ENCODE measurements around the gene ZNF281.

Gene ZNF281

DNA sequence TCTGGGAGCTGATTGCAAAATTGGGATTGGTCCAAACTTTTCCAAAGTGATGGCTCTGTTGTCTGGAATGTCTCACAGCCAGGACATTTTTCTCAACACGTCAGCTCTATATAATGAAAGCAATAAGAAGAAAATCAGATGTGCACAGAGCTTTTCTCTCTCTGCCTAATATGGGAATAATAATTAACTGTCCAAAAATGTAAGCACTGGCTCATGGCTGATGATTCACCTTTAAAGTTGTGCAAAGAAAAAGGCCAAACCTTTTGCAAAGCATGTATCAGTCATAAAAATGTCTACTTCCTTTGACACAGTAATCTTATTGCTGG is 30.4 kb downstream of the ZNF281 start:
- ChIA-PET POLR2A (interaction anchor here (0.7 kb wide), 1 partner anchor 31 kb away, joined by 3 read pairs; the partner anchor contains the start of gene ZNF281), CTCF (no interaction called here)
- no peak overlapping the region for H3K27ac ChIP-seq (ENCODE audit: extremely low read depth, low read depth, low read length)
- no peaks in the 10 kb centered on the region for H3K36me3 ChIP-seq (ENCODE audit: control insufficient read depth in 2 of 2, insufficient read depth in 1 of 2, low read length in 2 of 2)
- H3K4me1 ChIP-seq (ENCODE audit: control insufficient read depth, insufficient read depth, low read length) = peaks cover 4% of the 10 kb centered on the region; the same call in 1 of the 2 replicates
- no peaks in the 10 kb centered on the region for H3K9me3 ChIP-seq (ENCODE audit: control insufficient read depth, insufficient read depth, low read depth, low read length)
- TF ChIP-seq, protein P1, sequence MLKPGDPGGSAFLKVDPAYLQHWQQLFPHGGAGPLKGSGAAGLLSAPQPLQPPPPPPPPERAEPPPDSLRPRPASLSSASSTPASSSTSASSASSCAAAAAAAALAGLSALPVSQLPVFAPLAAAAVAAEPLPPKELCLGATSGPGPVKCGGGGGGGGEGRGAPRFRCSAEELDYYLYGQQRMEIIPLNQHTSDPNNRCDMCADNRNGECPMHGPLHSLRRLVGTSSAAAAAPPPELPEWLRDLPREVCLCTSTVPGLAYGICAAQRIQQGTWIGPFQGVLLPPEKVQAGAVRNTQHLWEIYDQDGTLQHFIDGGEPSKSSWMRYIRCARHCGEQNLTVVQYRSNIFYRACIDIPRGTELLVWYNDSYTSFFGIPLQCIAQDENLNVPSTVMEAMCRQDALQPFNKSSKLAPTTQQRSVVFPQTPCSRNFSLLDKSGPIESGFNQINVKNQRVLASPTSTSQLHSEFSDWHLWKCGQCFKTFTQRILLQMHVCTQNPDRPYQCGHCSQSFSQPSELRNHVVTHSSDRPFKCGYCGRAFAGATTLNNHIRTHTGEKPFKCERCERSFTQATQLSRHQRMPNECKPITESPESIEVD (tag by site-specific recombination; IDR thresholded peaks at IDR 0.05) = peak; percentile 18; the same call in 1 of the 2 replicates
- no peak for TF ChIP-seq BCL11B (tag by site-specific recombination; IDR thresholded peaks at IDR 0.05; ENCODE audit: low read depth)
- TF ChIP-seq, protein P2, sequence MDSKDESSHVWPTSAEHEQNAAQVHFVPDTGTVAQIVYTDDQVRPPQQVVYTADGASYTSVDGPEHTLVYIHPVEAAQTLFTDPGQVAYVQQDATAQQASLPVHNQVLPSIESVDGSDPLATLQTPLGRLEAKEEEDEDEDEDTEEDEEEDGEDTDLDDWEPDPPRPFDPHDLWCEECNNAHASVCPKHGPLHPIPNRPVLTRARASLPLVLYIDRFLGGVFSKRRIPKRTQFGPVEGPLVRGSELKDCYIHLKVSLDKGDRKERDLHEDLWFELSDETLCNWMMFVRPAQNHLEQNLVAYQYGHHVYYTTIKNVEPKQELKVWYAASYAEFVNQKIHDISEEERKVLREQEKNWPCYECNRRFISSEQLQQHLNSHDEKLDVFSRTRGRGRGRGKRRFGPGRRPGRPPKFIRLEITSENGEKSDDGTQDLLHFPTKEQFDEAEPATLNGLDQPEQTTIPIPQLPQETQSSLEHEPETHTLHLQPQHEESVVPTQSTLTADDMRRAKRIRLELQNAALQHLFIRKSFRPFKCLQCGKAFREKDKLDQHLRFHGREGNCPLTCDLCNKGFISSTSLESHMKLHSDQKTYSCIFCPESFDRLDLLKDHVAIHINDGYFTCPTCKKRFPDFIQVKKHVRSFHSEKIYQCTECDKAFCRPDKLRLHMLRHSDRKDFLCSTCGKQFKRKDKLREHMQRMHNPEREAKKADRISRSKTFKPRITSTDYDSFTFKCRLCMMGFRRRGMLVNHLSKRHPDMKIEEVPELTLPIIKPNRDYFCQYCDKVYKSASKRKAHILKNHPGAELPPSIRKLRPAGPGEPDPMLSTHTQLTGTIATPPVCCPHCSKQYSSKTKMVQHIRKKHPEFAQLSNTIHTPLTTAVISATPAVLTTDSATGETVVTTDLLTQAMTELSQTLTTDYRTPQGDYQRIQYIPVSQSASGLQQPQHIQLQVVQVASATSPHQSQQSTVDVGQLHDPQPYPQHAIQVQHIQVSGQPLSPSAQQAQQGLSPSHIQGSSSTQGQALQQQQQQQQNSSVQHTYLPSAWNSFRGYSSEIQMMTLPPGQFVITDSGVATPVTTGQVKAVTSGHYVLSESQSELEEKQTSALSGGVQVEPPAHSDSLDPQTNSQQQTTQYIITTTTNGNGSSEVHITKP (tag by site-specific recombination; IDR thresholded peaks at IDR 0.05) = 0 out of 2 replicates have a peak, but pooled peaks have one; percentile 13
- no peak for TF ChIP-seq ZNF423 (tag by site-specific recombination; IDR thresholded peaks at IDR 0.05)
- H3K4me3 ChIP-seq (ENCODE audit: low read depth, low read length) = no peak overlapping the region

DNA sequence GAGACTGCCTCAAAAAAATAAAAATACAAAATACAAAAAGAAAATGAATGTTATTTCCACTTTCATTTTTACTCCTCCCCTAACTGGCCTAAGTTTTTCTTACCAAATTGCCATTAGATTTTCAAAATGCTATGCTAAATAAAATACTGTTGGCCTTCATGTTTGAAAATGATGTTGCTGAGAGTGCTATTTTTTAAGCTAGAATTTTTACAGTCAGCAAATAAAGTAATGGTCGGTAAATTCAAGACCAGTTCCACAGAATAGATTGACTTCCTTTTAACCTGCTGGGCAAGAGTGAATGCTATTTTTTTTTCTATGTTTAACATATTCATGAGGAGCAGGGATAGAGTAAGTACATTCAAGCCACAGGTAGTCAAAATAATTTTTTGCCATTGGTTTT is 31.7 kb downstream of the ZNF281 start:
- ChIA-PET CTCF (interaction anchor here (0.7 kb wide), 1 partner anchor 431 kb away, joined by 3 read pairs; no protein-coding TSS in a partner anchor), POLR2A (no interaction called here)
- peaks cover 7% of the 10 kb centered on the region for H3K4me1 ChIP-seq (ENCODE audit: control insufficient read depth, insufficient read depth, low read length)
- H3K36me3 ChIP-seq (ENCODE audit: control insufficient read depth in 2 of 2, insufficient read depth in 1 of 2, low read length in 2 of 2) = no peaks in the 10 kb centered on the region
- H3K4me3 ChIP-seq (ENCODE audit: low read depth, low read length) = no peak overlapping the region
- no peak overlapping the region for H3K27ac ChIP-seq (ENCODE audit: extremely low read depth, low read depth, low read length)
- TF ChIP-seq MZF1 (tag by site-specific recombination; IDR thresholded peaks at IDR 0.05; ENCODE audit: borderline replicate concordance) = no peak
- no peak for TF ChIP-seq ZNF114 (tag by site-specific recombination; IDR thresholded peaks at IDR 0.05)
- no peak for TF ChIP-seq ZNF239 (tag by site-specific recombination; IDR thresholded peaks at IDR 0.05)
- TF ChIP-seq ZNF549 (tag by site-specific recombination; IDR thresholded peaks at IDR 0.05) = no peak
- no peak for TF ChIP-seq KLF7 (tag by site-specific recombination; IDR thresholded peaks at IDR 0.05; ENCODE audit: borderline replicate concordance)
- no peak for TF ChIP-seq ZNF658 (tag by site-specific recombination; IDR thresholded peaks at IDR 0.05)
- TF ChIP-seq ZSCAN30 (tag by site-specific recombination; IDR thresholded peaks at IDR 0.05) = no peak
- no peak for TF ChIP-seq ZFP3 (tag by site-specific recombination; IDR thresholded peaks at IDR 0.05; ENCODE audit: low read depth)
- TF ChIP-seq, protein P3, sequence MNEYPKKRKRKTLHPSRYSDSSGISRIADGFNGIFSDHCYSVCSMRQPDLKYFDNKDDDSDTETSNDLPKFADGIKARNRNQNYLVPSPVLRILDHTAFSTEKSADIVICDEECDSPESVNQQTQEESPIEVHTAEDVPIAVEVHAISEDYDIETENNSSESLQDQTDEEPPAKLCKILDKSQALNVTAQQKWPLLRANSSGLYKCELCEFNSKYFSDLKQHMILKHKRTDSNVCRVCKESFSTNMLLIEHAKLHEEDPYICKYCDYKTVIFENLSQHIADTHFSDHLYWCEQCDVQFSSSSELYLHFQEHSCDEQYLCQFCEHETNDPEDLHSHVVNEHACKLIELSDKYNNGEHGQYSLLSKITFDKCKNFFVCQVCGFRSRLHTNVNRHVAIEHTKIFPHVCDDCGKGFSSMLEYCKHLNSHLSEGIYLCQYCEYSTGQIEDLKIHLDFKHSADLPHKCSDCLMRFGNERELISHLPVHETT (tag by site-specific recombination; IDR thresholded peaks at IDR 0.05) = no peak
- no peak for TF ChIP-seq ZNF423 (tag by site-specific recombination; IDR thresholded peaks at IDR 0.05)
- TF ChIP-seq ZNF624 (tag by site-specific recombination; IDR thresholded peaks at IDR 0.05) = no peak
- TF ChIP-seq ZBTB7A (tag by site-specific recombination; IDR thresholded peaks at IDR 0.05; ENCODE audit: low read depth) = no peak
- no peak for TF ChIP-seq ZNF202 (tag by site-specific recombination; IDR thresholded peaks at IDR 0.05; ENCODE audit: borderline replicate concordance)
- TF ChIP-seq, protein P4, sequence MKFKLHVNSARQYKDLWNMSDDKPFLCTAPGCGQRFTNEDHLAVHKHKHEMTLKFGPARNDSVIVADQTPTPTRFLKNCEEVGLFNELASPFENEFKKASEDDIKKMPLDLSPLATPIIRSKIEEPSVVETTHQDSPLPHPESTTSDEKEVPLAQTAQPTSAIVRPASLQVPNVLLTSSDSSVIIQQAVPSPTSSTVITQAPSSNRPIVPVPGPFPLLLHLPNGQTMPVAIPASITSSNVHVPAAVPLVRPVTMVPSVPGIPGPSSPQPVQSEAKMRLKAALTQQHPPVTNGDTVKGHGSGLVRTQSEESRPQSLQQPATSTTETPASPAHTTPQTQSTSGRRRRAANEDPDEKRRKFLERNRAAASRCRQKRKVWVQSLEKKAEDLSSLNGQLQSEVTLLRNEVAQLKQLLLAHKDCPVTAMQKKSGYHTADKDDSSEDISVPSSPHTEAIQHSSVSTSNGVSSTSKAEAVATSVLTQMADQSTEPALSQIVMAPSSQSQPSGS (tag by site-specific recombination; IDR thresholded peaks at IDR 0.05; ENCODE audit: low read depth) = no peak
- no peak for TF ChIP-seq BCL11B (tag by site-specific recombination; IDR thresholded peaks at IDR 0.05; ENCODE audit: low read depth)
- TF ChIP-seq, protein P5, sequence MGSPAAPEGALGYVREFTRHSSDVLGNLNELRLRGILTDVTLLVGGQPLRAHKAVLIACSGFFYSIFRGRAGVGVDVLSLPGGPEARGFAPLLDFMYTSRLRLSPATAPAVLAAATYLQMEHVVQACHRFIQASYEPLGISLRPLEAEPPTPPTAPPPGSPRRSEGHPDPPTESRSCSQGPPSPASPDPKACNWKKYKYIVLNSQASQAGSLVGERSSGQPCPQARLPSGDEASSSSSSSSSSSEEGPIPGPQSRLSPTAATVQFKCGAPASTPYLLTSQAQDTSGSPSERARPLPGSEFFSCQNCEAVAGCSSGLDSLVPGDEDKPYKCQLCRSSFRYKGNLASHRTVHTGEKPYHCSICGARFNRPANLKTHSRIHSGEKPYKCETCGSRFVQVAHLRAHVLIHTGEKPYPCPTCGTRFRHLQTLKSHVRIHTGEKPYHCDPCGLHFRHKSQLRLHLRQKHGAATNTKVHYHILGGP (tag by site-specific recombination; IDR thresholded peaks at IDR 0.05) = no peak
- H3K9me3 ChIP-seq (ENCODE audit: control insufficient read depth, insufficient read depth, low read depth, low read length) = no peaks in the 10 kb centered on the region
